Thymus (tissue), 11 donors: ENCODE results near the gene S100A3. TPM values are rescaled to one million over a fixed set of nuclear protein-coding genes. Genes with fewer than 3 reads are reported as not detected.
A peak's percentile ranks its signal among the peaks of the same experiment; 100 is the strongest.
"Not testable (repeated sequence)": the region's sequence is repeated elsewhere in the genome, so short reads cannot be mapped to it uniquely, and the experiment has no call there.

Experiments used
- DNase-seq, 9 donors: peaks; one replicate each; pipeline ENCODE4 v3.0.0-alpha.2; 2013; ENCODE audit warnings: low spot score in 9 of 9, low read depth in 6 of 9, missing footprints in 1 of 9
- H3K27ac ChIP-seq, 2 donors: one replicate each; pipeline ENCODE4 v1.5.1; 2013; ENCODE audit warnings: control low read depth in 1 of 2, low read depth in 1 of 2, low read length in 1 of 2, mild to moderate bottlenecking in 1 of 2, moderate library complexity in 1 of 2
- H3K27me3 ChIP-seq, 2 donors: one replicate each; pipeline ENCODE4 v1.5.1; 2013; ENCODE audit warnings: low read length in 1 of 2; ENCODE audit not compliant: control insufficient read depth in 2 of 2, insufficient read depth in 1 of 2
- H3K36me3 ChIP-seq, 2 donors: one replicate each; pipeline ENCODE4 v1.5.1; 2013; ENCODE audit warnings: low read length in 1 of 2, mild to moderate bottlenecking in 1 of 2, moderate library complexity in 1 of 2; ENCODE audit not compliant: control insufficient read depth in 2 of 2, insufficient read depth in 2 of 2
- H3K4me1 ChIP-seq, 2 donors: one replicate each; pipeline ENCODE4 v1.5.1; 2013; ENCODE audit warnings: low read length in 2 of 2; ENCODE audit not compliant: control insufficient read depth in 2 of 2, insufficient read depth in 2 of 2
- H3K4me3 ChIP-seq, 2 donors: one replicate each; pipeline ENCODE4 v1.5.1; 2013; ENCODE audit warnings: low read length in 2 of 2, control low read depth in 1 of 2, mild to moderate bottlenecking in 1 of 2
- H3K9me3 ChIP-seq, 2 donors: one replicate each; pipeline ENCODE4 v1.5.1; 2013; ENCODE audit warnings: low read length in 1 of 2, mild to moderate bottlenecking in 1 of 2; ENCODE audit not compliant: control insufficient read depth in 2 of 2, insufficient read depth in 1 of 2
- WGBS: extraction: QIAGEN DNeasy Blood & Tissue Kit; methylation state at CpG from one replicate; pipeline ENCODE4 v1.1.7; 2013; 5-methylcytosine and 5-hydroxymethylcytosine counted together
- polyA plus RNA-seq: library from polyadenylated mRNA; stranded (reverse); fragments of 200-250 nt; gene quantifications from one replicate; pipeline ENCODE4 v1.2.3, GENCODE V29; 2013
- total RNA-seq: library from RNA; stranded (reverse); fragments of 120-200 nt; gene quantifications from one replicate; pipeline ENCODE4 v1.2.4, GENCODE V29; 2013
- donor health status: healthy.

S100A3 gene
- total and polyA plus RNA-seq, 2 donors, result 0.38 to 2.6 TPM

DNA sequence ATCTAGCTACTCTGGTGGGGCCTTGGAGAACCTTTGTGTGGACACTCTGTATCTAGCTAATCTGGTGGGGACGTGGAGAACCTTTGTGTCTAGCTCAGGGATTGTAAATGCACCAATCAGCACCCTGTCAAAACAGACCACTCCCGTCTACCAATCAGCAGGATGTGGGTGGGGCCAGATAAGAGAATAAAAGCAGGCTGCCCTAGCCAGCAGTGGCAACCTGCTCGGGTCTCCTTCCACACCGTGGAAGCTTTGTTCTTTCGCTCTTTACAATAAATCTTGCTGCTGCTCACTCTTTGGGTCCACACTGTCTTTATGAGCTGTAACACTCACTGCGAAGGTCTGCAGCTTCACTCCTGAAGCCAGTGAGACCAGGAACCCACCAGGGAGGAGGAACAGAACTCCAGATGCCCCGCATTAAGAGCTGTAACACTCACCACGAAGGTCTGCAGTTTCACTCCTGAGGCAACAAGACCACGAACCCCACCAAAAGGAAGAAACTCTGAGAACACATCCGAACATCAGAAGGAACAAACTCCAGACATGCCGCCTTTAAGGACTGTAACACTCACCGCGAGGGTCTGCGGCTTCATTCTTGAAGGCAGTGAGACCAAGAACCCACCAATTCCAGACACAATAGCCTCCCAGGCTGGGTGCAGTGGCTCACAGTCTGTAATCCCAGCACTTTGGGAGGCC is 26.6 kb downstream of the S100A3 start:
- H3K36me3 ChIP-seq, H3K27ac ChIP-seq, DNase-seq, H3K4me3 ChIP-seq, H3K4me1 ChIP-seq, H3K27me3 ChIP-seq, H3K9me3 ChIP-seq: not testable (repeated sequence)
- 65% methylated on average over 14 of the region's 14 CpGs for WGBS

DNA sequence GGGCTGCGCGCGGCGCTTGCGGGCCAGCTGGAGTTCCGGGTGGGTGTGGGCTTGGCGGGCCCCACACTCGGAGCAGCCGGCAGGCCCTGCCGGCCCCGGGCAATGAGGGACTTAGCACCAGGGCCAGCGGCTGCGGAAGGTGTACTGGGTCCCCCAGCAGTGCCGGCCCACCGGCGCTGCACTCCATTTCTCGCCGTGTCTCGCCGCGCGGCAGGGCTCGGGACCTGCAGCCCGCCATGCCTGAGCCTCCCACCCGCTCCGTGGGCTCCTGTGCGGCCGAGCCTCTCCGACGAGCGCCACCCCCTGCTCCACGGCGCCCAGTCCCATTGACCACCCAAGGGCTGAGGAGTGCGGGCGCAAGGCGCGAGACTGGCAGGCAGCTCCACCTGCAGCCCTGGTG is 27.2 kb downstream of the S100A3 start:
- not testable (repeated sequence) for H3K36me3 ChIP-seq, H3K9me3 ChIP-seq, H3K4me3 ChIP-seq, DNase-seq, H3K4me1 ChIP-seq, H3K27ac ChIP-seq, H3K27me3 ChIP-seq
- 98% methylated on average over 37 of the region's 37 CpGs for WGBS

DNA sequence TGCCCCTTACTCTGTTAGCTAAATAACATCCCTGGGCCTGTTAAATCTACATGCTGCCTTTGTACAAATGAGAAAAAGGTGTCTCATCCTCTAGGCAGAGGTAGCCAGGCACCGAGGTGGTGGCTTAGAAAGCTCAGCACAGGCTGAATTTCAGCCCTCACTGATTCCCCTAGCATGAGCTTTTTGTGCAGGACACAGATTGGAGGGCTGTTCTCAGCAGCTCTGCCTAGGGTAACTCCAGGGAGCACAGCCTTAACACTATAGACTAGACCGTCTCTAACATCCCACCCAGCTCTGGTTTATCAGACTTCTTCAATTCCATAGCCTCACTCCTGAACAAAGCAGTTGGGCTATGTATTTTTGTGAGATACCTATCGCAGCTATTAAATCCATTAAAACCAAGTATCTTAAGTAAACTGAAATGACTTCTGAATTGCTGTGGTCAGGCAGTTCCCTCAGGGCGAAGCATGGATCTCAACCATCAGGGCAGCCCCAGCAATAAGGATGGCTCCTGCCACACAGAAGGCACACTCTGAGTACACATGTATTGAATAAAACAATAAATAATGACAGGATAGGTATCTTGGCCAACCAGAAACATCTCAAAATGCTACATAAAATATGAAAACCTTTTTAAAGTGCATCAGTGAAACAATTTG is 28.1 kb downstream of the S100A3 start:
- 95% methylated on average over 4 of the region's 4 CpGs for WGBS
- no peak overlapping the region for H3K27ac ChIP-seq
- no peaks in the 10 kb centered on the region for H3K4me1 ChIP-seq
- H3K36me3 ChIP-seq, result no peaks in the 10 kb centered on the region
- no peaks in the 10 kb centered on the region for H3K9me3 ChIP-seq
- no peak overlapping the region for H3K4me3 ChIP-seq
- no peaks in the 10 kb centered on the region for H3K27me3 ChIP-seq
- no peak for DNase-seq

DNA sequence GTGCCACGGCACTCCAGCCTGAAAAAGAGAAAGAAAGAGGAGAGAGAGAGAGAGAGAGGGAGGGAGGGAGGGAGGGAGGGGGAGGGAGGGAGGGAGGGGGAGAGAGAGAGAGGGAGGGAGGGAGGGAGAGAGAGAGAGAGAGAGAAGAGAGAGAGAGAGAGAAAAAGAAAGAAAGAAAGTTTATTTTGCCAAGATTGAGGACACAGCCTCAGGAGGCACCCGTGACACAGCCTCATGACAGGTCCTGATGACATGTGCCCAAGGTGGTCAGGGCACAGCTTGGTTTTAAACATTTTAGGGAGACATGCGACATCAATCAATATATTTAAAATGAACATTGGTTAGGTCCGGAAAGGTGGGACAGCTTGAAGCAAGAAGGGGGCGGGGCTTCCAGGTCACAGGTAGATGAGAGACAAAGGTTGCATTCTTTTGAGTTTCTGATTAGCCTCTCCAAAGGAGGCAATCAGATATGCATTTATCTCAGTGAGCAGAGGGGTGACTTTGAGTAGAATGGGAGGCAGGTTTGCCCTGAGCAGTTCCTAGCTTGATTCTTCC is 28.8 kb downstream of the S100A3 start:
- not testable (repeated sequence) for H3K4me3 ChIP-seq, DNase-seq, H3K4me1 ChIP-seq, H3K27me3 ChIP-seq, H3K36me3 ChIP-seq, H3K9me3 ChIP-seq, H3K27ac ChIP-seq
- 99% methylated on average over 5 of the region's 5 CpGs for WGBS

DNA sequence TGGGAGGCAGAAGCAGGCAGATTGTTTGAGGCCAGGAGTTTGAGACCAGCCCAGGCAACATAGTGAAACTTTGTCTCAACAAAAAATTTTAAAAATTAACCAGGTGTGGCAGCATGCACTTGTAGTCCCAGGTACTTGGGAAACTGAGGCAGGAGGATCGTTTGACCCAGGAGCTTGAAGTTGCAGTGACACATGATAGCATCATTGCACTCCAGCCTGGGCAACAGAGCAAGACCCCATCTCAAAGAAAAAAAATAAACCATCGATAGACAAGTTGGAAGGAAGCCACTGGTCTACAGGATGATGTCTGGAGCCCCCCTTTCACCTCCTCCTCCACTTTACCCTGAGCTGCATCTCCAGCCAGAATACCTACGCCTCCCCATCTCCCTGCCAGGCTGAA is 29.8 kb downstream of the S100A3 start:
- H3K36me3 ChIP-seq, result no peaks in the 10 kb centered on the region
- DNase-seq, result no peak
- 94% methylated on average over 3 of the region's 3 CpGs for WGBS
- no peaks in the 10 kb centered on the region for H3K9me3 ChIP-seq
- no peaks in the 10 kb centered on the region for H3K4me1 ChIP-seq
- no peak overlapping the region for H3K4me3 ChIP-seq
- H3K27ac ChIP-seq, result no peak overlapping the region
- H3K27me3 ChIP-seq, result no peaks in the 10 kb centered on the region

DNA sequence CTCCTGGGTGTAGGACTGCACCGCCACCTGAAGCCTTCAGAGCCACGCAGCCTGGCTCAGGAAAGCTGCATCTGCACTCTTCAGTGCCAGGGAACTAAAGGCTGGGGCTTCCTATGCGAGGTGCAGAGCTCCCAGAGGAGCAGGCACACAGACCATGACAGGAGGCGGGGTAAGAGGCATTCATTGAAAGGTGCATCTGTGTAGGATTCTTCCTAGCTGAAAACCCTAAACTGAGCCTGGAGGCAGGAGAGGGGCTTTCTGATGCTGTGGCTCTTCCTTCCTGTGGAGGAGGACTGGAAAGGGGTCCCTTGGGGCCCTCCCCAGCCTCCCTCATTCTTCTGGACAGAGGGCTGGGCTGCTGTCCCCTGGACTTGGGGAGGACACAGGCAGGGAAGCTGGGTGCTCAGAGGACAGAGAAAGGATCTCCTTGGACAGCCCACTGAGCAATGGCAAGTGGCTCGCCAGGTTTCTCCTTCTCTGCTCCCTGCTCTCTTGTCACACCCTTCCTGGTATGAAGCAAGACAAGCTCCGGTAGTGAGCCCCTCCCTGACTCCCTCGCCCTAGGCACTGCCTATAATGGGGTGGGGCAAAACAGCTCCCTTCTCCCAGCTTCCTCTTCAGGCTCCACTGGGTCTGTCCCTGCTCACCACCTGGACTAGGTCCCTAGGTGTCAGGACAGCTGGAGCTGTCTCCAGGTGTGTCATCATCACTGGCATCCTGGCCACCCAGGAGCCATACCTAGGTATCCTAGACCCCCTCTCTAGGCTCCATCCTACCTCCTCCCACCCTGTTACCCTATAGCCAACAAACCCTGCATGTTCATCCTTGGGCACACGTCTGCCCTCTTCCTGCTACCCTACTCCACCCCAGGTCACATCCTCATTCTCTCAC is 33.3 kb downstream of the S100A3 start:
- H3K27ac ChIP-seq, result no peak overlapping the region

DNA sequence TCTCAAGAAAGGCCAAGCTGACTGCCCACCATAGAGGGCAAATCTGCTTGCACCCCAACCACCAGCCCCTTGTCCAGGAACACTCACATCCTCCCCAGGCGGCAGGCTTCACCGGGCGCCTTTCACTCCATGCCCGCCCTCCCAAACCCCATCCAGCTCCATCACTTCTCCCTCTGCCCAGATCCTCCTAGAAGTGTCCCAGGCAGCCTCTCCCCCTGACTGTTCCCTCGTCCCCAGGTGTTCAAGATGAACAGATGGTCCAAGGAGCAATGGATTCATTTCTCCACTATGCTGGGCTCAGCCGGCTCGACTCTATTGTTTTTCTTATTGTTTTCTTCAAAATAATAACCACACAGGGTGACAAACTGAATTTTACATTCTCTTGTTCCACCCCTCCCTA is 35.4 kb downstream of the S100A3 start:
- H3K9me3 ChIP-seq, result no peaks in the 10 kb centered on the region
- peaks cover 0 to 3% of the 10 kb centered on the region in 2 donors for H3K4me1 ChIP-seq
- 97% methylated on average over 7 of the region's 7 CpGs for WGBS
- no peak overlapping the region for H3K27ac ChIP-seq
- no peak for DNase-seq
- H3K4me3 ChIP-seq, result no peak overlapping the region
- H3K27me3 ChIP-seq, result no peaks in the 10 kb centered on the region
- H3K36me3 ChIP-seq, result no peaks in the 10 kb centered on the region

More for the DNA sequence above, 33.3 kb downstream of the S100A3 start:
- 80% methylated on average over 8 of the region's 8 CpGs for WGBS
- Histone ChIP-seq H3K9me3 (no peaks in the 10 kb centered on the region), H3K36me3 (no peaks in the 10 kb centered on the region), H3K4me1 (peaks cover 0 to 3% of the 10 kb centered on the region in 2 donors), H3K4me3 (no peak overlapping the region), H3K27me3 (no peaks in the 10 kb centered on the region)
- DNase-seq, result no peak

DNA sequence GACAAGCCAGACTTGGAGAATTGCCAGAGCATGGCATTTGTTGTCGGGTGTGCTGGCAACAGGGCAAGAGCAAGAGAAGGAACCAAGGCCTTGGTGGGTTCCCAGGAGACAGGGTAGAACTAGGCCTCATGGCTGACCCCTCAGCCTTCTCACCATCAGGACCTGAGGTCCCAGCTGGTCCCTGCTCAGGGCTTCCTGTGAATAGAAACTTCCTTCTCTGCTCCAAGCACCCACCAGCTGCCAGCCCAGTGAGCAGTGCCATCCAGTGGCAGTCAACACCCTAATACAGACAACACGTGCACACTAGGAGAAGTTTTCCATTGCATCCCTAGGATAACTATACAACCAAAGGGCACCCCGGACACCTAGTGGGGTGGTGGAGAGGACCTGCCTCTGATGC is 36.0 kb downstream of the S100A3 start:
- H3K27me3 ChIP-seq, result no peaks in the 10 kb centered on the region
- DNase-seq, result no peak
- H3K4me3 ChIP-seq, result no peak overlapping the region
- H3K9me3 ChIP-seq, result no peaks in the 10 kb centered on the region
- peaks cover 0 to 3% of the 10 kb centered on the region in 2 donors for H3K4me1 ChIP-seq
- H3K27ac ChIP-seq, result no peak overlapping the region
- 84% methylated on average over 3 of the region's 3 CpGs for WGBS
- no peaks in the 10 kb centered on the region for H3K36me3 ChIP-seq

DNA sequence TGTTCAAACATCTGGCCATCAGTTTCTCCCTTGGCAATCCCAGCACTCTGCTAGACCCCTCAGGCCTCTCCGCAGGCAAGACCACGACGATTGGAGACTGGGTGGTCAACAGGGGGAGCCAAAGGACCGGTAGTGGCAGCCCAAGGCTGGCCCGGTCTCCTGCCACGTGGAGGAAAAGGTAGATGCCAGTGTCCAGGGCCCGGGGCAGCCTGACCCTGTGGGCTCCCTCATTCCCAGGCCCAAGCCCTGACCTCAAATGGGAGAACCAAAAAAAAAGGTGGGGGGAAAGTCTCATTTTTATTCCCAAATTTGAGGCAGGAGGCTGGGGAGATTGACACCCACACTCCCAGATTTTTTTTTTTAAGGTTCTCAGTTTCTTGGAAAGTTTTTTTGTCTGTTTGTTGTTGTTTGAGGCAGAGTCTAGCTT is 38.1 kb downstream of the S100A3 start:
- H3K27ac ChIP-seq, result no peak overlapping the region
- H3K27me3 ChIP-seq, result no peaks in the 10 kb centered on the region

More for the DNA sequence above, 38.1 kb downstream of the S100A3 start:
- Histone ChIP-seq H3K9me3 (no peaks in the 10 kb centered on the region), H3K4me1 (peaks cover 0 to 3% of the 10 kb centered on the region in 2 donors), H3K4me3 (no peak overlapping the region), H3K36me3 (no peaks in the 10 kb centered on the region)
- WGBS, result 5% methylated on average over 7 of the region's 7 CpGs
- DNase-seq, result peak in 5 of 9 donors; percentile 45 to 80 (median 70)
